Right atrium auricular region (tissue), 2 donors: ENCODE results near the gene GALNT7. TPM values are rescaled to one million over a fixed set of nuclear protein-coding genes. Genes with fewer than 3 reads are reported as not detected.

Experiments used
- DNase-seq: peaks from one replicate; pipeline ENCODE4 v3.0.0-alpha.2; 2019; ENCODE audit warnings: low spot score
- H3K27ac ChIP-seq, 2 donors: fragments of 200-600 bp; sonication (generic); 1 replicate in 1 of 2; 2 replicates in 1 of 2; pipeline ENCODE4 v1.5.1; 2016 to 2019
- H3K27me3 ChIP-seq, 2 donors: fragments of 200-600 bp; sonication (generic); one replicate each; pipeline versions ENCODE4 v1.5.1 to v1.6.0; 2017 to 2019
- H3K36me3 ChIP-seq: fragments of 200-600 bp; sonication (generic); one replicate; pipeline ENCODE4 v1.5.1; 2016
- H3K4me1 ChIP-seq, 2 donors: fragments of 200-600 bp; sonication (generic); one replicate each; pipeline versions ENCODE4 v1.5.1 to v1.6.0; 2017 to 2019
- H3K4me3 ChIP-seq, 2 donors: fragments of 200-600 bp; sonication (generic); 1 replicate in 1 of 2; 2 replicates in 1 of 2; pipeline ENCODE4 v1.5.1; 2017 to 2019; ENCODE audit warnings: mild to moderate bottlenecking in 1 of 2, moderate library complexity in 1 of 2
- H3K9me3 ChIP-seq, 2 donors: fragments of 200-600 bp; sonication (generic); one replicate each; pipeline ENCODE4 v1.5.1; 2019
- total RNA-seq, 2 donors: library from RNA; depleted of rRNA; stranded (reverse); fragments of >200 nt; gene quantifications; one replicate each; pipeline ENCODE4 v1.1.0, GENCODE V29; 2016
- TF ChIP-seq, protein P1 (sequence below), 2 donors: fragments of 200-600 bp; sonication (generic); IDR thresholded peaks; one replicate each; pipeline ENCODE4 v1.5.1; 2019; ENCODE audit warnings: antibody characterized with exemption in 2 of 2

The GALNT7 gene
- total RNA-seq, 2 donors from 2014 or later = 5.4 to 6.5 TPM

DNA sequence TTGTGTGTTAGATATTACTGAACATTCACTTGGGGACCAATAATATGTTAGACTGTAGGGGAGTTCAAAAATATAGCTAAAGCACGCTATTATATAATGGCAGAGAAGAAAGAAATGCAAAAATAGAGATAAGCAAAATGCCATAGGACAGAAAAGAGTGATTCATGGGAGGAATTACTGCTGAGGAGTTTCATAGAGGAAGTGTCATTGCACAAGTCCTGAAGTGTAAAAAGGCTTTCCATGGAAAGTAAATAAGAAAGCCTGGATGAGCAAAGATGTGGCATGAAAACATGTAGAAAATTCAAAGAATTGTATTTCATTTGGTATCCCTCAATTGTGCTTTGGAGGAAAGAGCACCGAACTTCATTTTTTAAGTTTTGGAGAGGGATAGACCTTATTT lies 151.1 kb downstream of the GALNT7 start:
- no peak overlapping the region for H3K4me3 ChIP-seq
- H3K27ac ChIP-seq = no peak overlapping the region
- peaks cover 0 to 10% of the 10 kb centered on the region in 2 donors for H3K4me1 ChIP-seq
- no peaks in the 10 kb centered on the region for H3K27me3 ChIP-seq
- no peaks in the 10 kb centered on the region for H3K9me3 ChIP-seq
- TF ChIP-seq, protein P1, sequence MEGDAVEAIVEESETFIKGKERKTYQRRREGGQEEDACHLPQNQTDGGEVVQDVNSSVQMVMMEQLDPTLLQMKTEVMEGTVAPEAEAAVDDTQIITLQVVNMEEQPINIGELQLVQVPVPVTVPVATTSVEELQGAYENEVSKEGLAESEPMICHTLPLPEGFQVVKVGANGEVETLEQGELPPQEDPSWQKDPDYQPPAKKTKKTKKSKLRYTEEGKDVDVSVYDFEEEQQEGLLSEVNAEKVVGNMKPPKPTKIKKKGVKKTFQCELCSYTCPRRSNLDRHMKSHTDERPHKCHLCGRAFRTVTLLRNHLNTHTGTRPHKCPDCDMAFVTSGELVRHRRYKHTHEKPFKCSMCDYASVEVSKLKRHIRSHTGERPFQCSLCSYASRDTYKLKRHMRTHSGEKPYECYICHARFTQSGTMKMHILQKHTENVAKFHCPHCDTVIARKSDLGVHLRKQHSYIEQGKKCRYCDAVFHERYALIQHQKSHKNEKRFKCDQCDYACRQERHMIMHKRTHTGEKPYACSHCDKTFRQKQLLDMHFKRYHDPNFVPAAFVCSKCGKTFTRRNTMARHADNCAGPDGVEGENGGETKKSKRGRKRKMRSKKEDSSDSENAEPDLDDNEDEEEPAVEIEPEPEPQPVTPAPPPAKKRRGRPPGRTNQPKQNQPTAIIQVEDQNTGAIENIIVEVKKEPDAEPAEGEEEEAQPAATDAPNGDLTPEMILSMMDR (IDR thresholded peaks at IDR 0.05) = no peak
- H3K36me3 ChIP-seq = no peaks in the 10 kb centered on the region
- DNase-seq = no peak

DNA sequence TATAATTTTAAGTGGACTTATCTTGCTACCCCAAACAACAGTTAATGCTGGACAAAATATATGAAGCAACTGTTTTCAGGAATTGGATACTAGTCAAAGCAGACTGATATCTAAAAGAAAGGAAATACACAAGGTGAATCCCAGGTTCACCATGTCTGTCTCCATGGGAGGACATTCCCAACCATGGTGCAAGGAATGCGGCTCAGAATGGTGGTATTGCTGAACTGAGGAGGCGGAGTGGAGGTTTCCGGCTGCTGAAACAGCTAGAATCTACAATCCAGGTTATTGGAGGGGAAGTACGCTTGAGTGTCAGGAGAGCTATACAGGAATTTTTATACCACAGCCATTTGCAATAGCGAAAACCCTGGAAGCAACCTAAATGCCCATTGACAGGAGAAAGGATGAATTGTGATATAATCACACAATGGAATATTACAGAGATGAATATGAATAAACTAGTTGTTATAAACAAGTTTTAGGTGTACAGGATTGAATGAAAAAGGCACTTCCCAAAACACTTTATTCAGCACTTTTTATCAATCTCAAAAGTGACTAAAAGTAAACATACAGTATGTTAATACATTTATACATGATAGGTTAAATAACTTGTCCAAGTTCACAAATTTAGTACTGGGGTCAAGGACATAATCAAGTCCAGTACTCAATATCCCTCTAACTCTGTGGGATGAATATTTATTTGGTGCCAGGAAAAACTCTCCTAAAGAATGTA lies 156.6 kb downstream of the GALNT7 start:
- peaks cover 9% of the 10 kb centered on the region for H3K36me3 ChIP-seq
- TF ChIP-seq, protein P1 (IDR thresholded peaks at IDR 0.05) = no peak
- H3K9me3 ChIP-seq = no peaks in the 10 kb centered on the region
- H3K27me3 ChIP-seq = no peaks in the 10 kb centered on the region
- no peak for DNase-seq
- no peak overlapping the region for H3K4me3 ChIP-seq
- no peaks in the 10 kb centered on the region for H3K4me1 ChIP-seq
- H3K27ac ChIP-seq = no peak overlapping the region

DNA sequence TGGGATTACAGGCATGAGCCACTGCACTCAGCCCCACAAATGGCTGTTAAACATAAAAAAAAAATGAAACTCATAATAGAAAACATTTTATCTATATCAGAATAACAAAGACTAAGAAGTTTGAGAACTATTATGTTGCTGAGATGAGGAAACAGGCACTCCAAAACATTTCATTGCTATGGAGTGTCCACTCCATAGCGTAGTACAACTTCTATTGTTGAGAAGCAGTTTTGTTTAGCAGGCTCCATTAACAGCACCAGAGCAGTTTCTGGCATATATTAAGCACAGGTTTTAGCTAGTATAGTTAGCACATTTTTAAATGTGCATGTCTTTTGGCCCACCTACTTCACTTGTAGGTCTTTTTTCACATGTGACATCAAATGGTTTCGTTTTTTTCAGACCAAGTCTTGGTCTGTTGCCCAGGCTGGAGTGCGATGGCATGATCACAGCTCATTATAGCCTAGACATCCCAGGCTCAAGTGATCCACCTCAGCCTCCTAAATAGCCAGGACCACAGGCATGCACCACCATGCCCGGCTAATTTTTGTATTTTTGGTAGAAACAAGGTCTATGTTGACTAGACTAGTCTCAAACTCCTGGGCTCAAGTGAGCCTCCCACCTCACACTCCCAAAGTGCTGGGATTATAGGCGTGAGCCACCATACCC lies 159.8 kb downstream of the GALNT7 start:
- Histone ChIP-seq H3K4me1 (peaks cover 0 to 18% of the 10 kb centered on the region in 2 donors), H3K36me3 (peaks cover 33% of the 10 kb centered on the region), H3K27me3 (no peaks in the 10 kb centered on the region), H3K4me3 (no peak overlapping the region), H3K27ac (peak overlapping the region in 1 of 2 donors; percentile 12), H3K9me3 (no peaks in the 10 kb centered on the region)
- no peak for DNase-seq
- TF ChIP-seq, protein P1 (IDR thresholded peaks at IDR 0.05) = no peak

DNA sequence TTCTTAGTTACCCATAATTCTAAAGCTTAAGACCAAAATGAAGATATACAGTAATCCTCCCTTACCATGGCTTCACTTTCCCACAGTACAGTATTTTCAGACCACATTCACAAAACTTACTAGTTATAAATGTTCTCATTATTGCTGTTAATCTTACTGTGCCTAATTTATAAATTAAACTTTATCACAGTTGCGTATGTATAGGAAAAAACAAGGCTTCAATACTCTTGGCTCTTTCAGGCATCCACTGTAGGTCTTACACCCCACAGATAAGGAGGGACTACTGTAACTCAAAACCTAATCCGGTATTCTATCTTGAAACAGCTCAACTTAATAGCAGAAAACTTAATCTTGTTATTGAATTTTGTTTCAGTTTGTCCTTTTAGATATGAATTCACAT lies 162.0 kb downstream of the GALNT7 start:
- DNase-seq = no peak
- peaks cover 0 to 18% of the 10 kb centered on the region in 2 donors for H3K4me1 ChIP-seq
- no peak overlapping the region for H3K27ac ChIP-seq
- H3K9me3 ChIP-seq = no peaks in the 10 kb centered on the region
- H3K36me3 ChIP-seq = peaks cover 33% of the 10 kb centered on the region
- TF ChIP-seq, protein P1 (IDR thresholded peaks at IDR 0.05) = no peak
- H3K27me3 ChIP-seq = no peaks in the 10 kb centered on the region
- H3K4me3 ChIP-seq = no peak overlapping the region

DNA sequence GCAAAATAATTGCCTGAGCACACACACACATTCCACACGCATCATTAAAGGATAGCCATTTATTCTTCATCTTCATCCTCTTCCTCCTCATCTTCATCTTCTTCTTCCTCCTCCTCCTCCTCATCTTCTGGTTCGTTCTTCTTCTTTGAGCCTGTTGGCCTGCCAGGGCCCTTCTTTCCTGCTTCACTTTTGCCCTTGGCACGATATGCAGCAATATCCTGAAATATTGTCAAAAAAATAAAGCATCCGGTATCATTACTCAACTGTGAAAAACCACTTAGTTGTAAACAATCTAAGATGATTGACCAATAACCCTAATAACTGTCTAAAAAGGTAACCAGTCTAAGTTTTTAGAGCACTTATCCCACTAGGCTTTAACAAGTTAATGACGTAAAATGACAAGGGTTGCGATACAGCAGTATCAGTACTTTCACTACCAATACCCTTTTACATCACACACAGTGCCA lies 163.4 kb downstream of the GALNT7 start:
- peak overlapping the region; percentile 99 to 100 for H3K27ac ChIP-seq
- DNase-seq = no peak
- H3K4me1 ChIP-seq = peaks cover 0 to 18% of the 10 kb centered on the region in 2 donors
- H3K27me3 ChIP-seq = no peaks in the 10 kb centered on the region
- peak overlapping the region in 1 of 2 donors; percentile 92 for H3K4me3 ChIP-seq
- H3K36me3 ChIP-seq = peaks cover 33% of the 10 kb centered on the region
- TF ChIP-seq, protein P1 (IDR thresholded peaks at IDR 0.05) = no peak
- no peaks in the 10 kb centered on the region for H3K9me3 ChIP-seq
